ENCODE measurements around the gene HDAC9. TPM values are rescaled to one million over a fixed set of nuclear protein-coding genes. Genes with fewer than 3 reads are reported as not detected.

Gene HDAC9
- total and polyA plus RNA-seq, 2 of the 13 experiments (the other 11 are each of a cell fraction or from before 2014, with no cell fraction given), result 0.05 to 0.07 TPM

GRCh38 chr7:18916826-18917225 is 421.3 kb downstream of the HDAC9 start:
- TF ChIP-seq ZFX (CRISPR knock-in tag; IDR thresholded peaks at IDR 0.05; ENCODE audit: low read depth) (no peak), ZNF3 (CRISPR knock-in tag; IDR thresholded peaks at IDR 0.05) (no peak), CBFB (CRISPR knock-in tag; IDR thresholded peaks at IDR 0.05) (no peak), ZNF614 (CRISPR knock-in tag; IDR thresholded peaks at IDR 0.05; ENCODE audit: borderline replicate concordance) (no peak), ZNF792 (CRISPR knock-in tag; IDR thresholded peaks at IDR 0.05) (no peak)
- H3K9ac ChIP-seq (ENCODE audit: insufficient read depth, low read depth, low read length), result no peak overlapping the region
- 2% methylated on average over 3 of the region's 3 CpGs for WGBS (ENCODE audit: low lambda C conversion rate)
- H2AFZ ChIP-seq (ENCODE audit: low read length), result no peak overlapping the region
- H3K9me3 ChIP-seq (ENCODE audit: low read length), result peaks cover 63% of the 10 kb centered on the region
- H3K4me2 ChIP-seq (ENCODE audit: low read depth, low read length), result no peak overlapping the region
- no TSS peak for BruUV-seq (replicated peaks)
- no peak overlapping the region for H3K4me3 ChIP-seq (replicated peaks in 1 of 3; ENCODE audit: insufficient read depth in 1 of 3, low read depth in 2 of 3, low read length in 3 of 3)
- intact Hi-C loops (cut with micrococcal nuclease; ENCODE audit: unreplicated experiment), result no loop called here
- FAIRE-seq (no peak), DNase-seq (ENCODE audit: low spot score) (no peak), ATAC-seq (no peak)
- CTCF ChIA-PET (ENCODE audit: low intra/inter-chr PET ratio, low total read pairs), result no interaction called here
- H3K27me3 ChIP-seq (ENCODE audit: control insufficient read depth in 1 of 2, insufficient read depth in 2 of 2, low read length in 2 of 2), result no peaks in the 10 kb centered on the region
- H4K20me1 ChIP-seq (ENCODE audit: insufficient read depth, low read length), result no peaks in the 10 kb centered on the region
- no peaks in the 10 kb centered on the region for H3K4me1 ChIP-seq (ENCODE audit: insufficient read depth, low read length)
- POLR2A ChIA-PET, result no interaction called here
- H3K79me2 ChIP-seq (ENCODE audit: insufficient read depth, low read length), result no peaks in the 10 kb centered on the region
- no peak overlapping the region for H3K27ac ChIP-seq (ENCODE audit: extremely low read length, insufficient read depth, low read length)
- in situ Hi-C loops (cut with HindIII; ENCODE audit: extremely low pct_ligation_motif_present, low pct_unique_long_range_greater_than_20kb), result no loop called here
- no peaks in the 10 kb centered on the region for H3K36me3 ChIP-seq (replicated peaks in 1 of 2; ENCODE audit: control insufficient read depth in 1 of 2, insufficient read depth in 2 of 2, low read length in 2 of 2)

- ChIA-PET POLR2A (no interaction called here), CTCF (ENCODE audit: low intra/inter-chr PET ratio, low total read pairs) (no interaction called here)
- no peaks in the 10 kb centered on the region for H3K79me2 ChIP-seq (ENCODE audit: insufficient read depth, low read length)
- no peak overlapping the region for H2AFZ ChIP-seq (ENCODE audit: low read length)
- intact Hi-C loops (cut with micrococcal nuclease; ENCODE audit: unreplicated experiment) (no loop called here), in situ Hi-C loops (cut with HindIII; ENCODE audit: extremely low pct_ligation_motif_present, low pct_unique_long_range_greater_than_20kb) (no loop called here)
- ATAC-seq (no peak), DNase-seq (ENCODE audit: low spot score) (no peak), FAIRE-seq (no peak)
- WGBS (ENCODE audit: low lambda C conversion rate), result 2% methylated on average over 2 of the region's 2 CpGs
- no peak overlapping the region for H3K4me2 ChIP-seq (ENCODE audit: low read depth, low read length)
- no peaks in the 10 kb centered on the region for H3K4me1 ChIP-seq (ENCODE audit: insufficient read depth, low read length)
- no peaks in the 10 kb centered on the region for H4K20me1 ChIP-seq (ENCODE audit: insufficient read depth, low read length)
- no peaks in the 10 kb centered on the region for H3K27me3 ChIP-seq (ENCODE audit: control insufficient read depth in 1 of 2, insufficient read depth in 2 of 2, low read length in 2 of 2)
- peaks cover 83% of the 10 kb centered on the region for H3K9me3 ChIP-seq (ENCODE audit: low read length)
- no peak overlapping the region for H3K9ac ChIP-seq (ENCODE audit: insufficient read depth, low read depth, low read length)
- no TSS peak for BruUV-seq (replicated peaks)
- H3K27ac ChIP-seq (ENCODE audit: extremely low read length, insufficient read depth, low read length), result no peak overlapping the region
- H3K4me3 ChIP-seq (replicated peaks in 1 of 3; ENCODE audit: insufficient read depth in 1 of 3, low read depth in 2 of 3, low read length in 3 of 3), result no peak overlapping the region
- H3K36me3 ChIP-seq (replicated peaks in 1 of 2; ENCODE audit: control insufficient read depth in 1 of 2, insufficient read depth in 2 of 2, low read length in 2 of 2), result no peaks in the 10 kb centered on the region
- TF ChIP-seq MNT (IDR thresholded peaks at IDR 0.05), result no peak
- no peak for TF ChIP-seq NKX3-1 (CRISPR knock-in tag; IDR thresholded peaks at IDR 0.05)
- TF ChIP-seq FOXA1 (IDR thresholded peaks at IDR 0.05), result no peak
- TF ChIP-seq FOXA1 (CRISPR knock-in tag; IDR thresholded peaks at IDR 0.05), result no peak
- TF ChIP-seq FIP1L1 (IDR thresholded peaks at IDR 0.05; ENCODE audit: borderline replicate concordance, insufficient read depth, low read depth, low read length), result no peak
- TF ChIP-seq BRF2 (CRISPR knock-in tag; IDR thresholded peaks at IDR 0.05), result no peak
- no peak for TF ChIP-seq ZNF574 (CRISPR knock-in tag; IDR thresholded peaks at IDR 0.05)
- no peak for TF ChIP-seq ZFP82 (CRISPR knock-in tag; IDR thresholded peaks at IDR 0.05; ENCODE audit: borderline replicate concordance)
- no peak for TF ChIP-seq CC2D1A (CRISPR knock-in tag; IDR thresholded peaks at IDR 0.05)
Measured at GRCh38 chr7:18927134-18927533, 431.6 kb downstream of the HDAC9 start.
